ENCODE measurements around the gene ADSS1.

DNA sequence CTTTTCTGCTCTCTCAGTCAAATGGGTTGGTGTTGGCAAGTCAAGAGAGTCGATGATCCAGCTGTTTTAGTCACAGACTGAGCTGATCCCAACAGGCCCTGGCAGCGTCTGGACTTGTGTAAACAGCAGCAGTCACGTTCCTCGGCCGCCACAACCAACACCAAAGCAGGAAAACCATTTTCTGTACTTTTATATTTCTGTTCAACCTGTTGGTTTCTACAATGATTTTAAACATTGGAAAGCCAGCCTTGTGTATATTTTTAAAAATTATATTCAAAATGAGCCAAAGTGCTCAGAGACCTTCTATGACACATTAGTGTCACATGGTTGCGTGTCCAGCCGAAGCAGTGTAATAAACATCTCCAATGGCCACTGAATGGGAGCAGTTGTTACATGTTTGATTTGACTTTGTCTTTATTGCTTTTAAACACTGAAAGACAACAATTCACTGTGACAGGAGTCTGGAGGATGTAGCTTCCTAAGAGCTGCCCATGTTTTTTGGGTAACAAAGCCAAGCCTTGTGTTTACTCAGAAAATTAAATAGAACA lies 23.0 kb downstream of the ADSS1 start:
- TF ChIP-seq, protein P1, sequence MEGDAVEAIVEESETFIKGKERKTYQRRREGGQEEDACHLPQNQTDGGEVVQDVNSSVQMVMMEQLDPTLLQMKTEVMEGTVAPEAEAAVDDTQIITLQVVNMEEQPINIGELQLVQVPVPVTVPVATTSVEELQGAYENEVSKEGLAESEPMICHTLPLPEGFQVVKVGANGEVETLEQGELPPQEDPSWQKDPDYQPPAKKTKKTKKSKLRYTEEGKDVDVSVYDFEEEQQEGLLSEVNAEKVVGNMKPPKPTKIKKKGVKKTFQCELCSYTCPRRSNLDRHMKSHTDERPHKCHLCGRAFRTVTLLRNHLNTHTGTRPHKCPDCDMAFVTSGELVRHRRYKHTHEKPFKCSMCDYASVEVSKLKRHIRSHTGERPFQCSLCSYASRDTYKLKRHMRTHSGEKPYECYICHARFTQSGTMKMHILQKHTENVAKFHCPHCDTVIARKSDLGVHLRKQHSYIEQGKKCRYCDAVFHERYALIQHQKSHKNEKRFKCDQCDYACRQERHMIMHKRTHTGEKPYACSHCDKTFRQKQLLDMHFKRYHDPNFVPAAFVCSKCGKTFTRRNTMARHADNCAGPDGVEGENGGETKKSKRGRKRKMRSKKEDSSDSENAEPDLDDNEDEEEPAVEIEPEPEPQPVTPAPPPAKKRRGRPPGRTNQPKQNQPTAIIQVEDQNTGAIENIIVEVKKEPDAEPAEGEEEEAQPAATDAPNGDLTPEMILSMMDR (IDR thresholded peaks at IDR 0.05): no peak
- TF ChIP-seq POLR2AphosphoS5 (IDR thresholded peaks at IDR 0.05): no peak
- no peak for TF ChIP-seq POLR2A (IDR thresholded peaks at IDR 0.05)

All from transverse colon (tissue), 4 donors.